ENCODE measurements around the gene DDX41. TPM values are rescaled to one million over a fixed set of nuclear protein-coding genes. Genes with fewer than 3 reads are reported as not detected.

The DDX41 gene
- total RNA-seq, 1 experiment from 2014 or later, result 133 TPM

- Histone ChIP-seq H3K23ac (ENCODE audit: insufficient read length, low read depth, low read length) (no peak overlapping the region), H2AFZ (ENCODE audit: low read length) (no peak overlapping the region), H3K4me1 (ENCODE audit: insufficient read depth, low read length) (no peaks in the 10 kb centered on the region), H3K23me2 (ENCODE audit: insufficient read length, low read depth, low read length, poor library complexity, severe bottlenecking) (no peaks in the 10 kb centered on the region), H3K4ac (ENCODE audit: low read depth, low read length) (no peak overlapping the region), H4K91ac (ENCODE audit: insufficient read length, low read depth, low read length) (no peak overlapping the region), H3K9me3 (ENCODE audit: control insufficient read depth, low read depth, low read length) (no peaks in the 10 kb centered on the region), H2BK12ac (ENCODE audit: insufficient read length, low read depth, low read length) (no peak overlapping the region), H2BK5ac (ENCODE audit: insufficient read length, low read length) (no peak overlapping the region), H4K5ac (ENCODE audit: insufficient read length, low read depth, low read length) (no peak overlapping the region), H3K4me2 (ENCODE audit: insufficient read depth, insufficient read length, low read length) (no peak overlapping the region), H3K27ac (ENCODE audit: insufficient read length, low read depth, low read length) (no peak overlapping the region), H2BK120ac (ENCODE audit: low read depth, low read length, poor library complexity, severe bottlenecking) (no peak overlapping the region), H2BK20ac (ENCODE audit: low read depth, low read length, poor library complexity, severe bottlenecking) (no peak overlapping the region), H3K79me2 (ENCODE audit: insufficient read depth, low read length) (peaks cover 4% of the 10 kb centered on the region; the same call in 1 of the 2 replicates), H3K9ac (ENCODE audit: extremely low read depth, insufficient read length, low read length) (no peak overlapping the region), H3K14ac (ENCODE audit: insufficient read depth, low read length) (no peak overlapping the region), H4K8ac (replicated peaks; ENCODE audit: insufficient read length, low read depth, low read length) (no peak overlapping the region), H3K79me1 (ENCODE audit: insufficient read depth, low read depth, low read length, poor library complexity, severe bottlenecking) (peaks cover 3% of the 10 kb centered on the region), H3K27me3 (ENCODE audit: insufficient read depth, low read length) (no peaks in the 10 kb centered on the region), H2AK5ac (ENCODE audit: insufficient read length, low read length) (no peak overlapping the region), H2BK15ac (ENCODE audit: low read depth, low read length) (no peak overlapping the region), H4K20me1 (ENCODE audit: control insufficient read depth, insufficient read depth, insufficient read length) (no peaks in the 10 kb centered on the region), H3T11ph (ENCODE audit: low read length) (no peak overlapping the region), H3K56ac (ENCODE audit: insufficient read length, low read depth, low read length) (no peak overlapping the region), H3K18ac (ENCODE audit: insufficient read length, low read depth, low read length) (no peak overlapping the region)
- TF ChIP-seq CTCF (conservative IDR thresholded peaks at IDR 0.05), result no peak
- Mint-ChIP-seq H3K36me3 (ENCODE audit: insufficient read depth in 1 of 3, low read depth in 3 of 3) (peaks cover 8 to 24% (median 17%) of the 10 kb centered on the region in 3 experiments; a peak in 5 of 7 replicates), H3K4me1 (peaks cover 3 to 7% of the 10 kb centered on the region in 2 experiments; a peak in 3 of 4 replicates), H3K9me3 (no peaks in the 10 kb centered on the region), H3K27ac (peak overlapping the region in 1 of 3 experiments; percentile 25; a peak in 1 of 7 replicates), H3K4me3 (no peak overlapping the region), H3K27me3 (ENCODE audit: low read depth) (no peaks in the 10 kb centered on the region)
- no CpG with 5 or more reads among the region's 4 CpGs for WGBS (ENCODE audit: extremely low coverage, insufficient read length, low lambda C conversion rate)
- DNase-seq, result no peak
These were observed 28.9 kb upstream of the DDX41 start for GRCh38 chr5:177545487-177546257.

Measured in H9 (cell line).